Iris pigment epithelial cell (primary cell): ENCODE results near the gene AKR1D1.
"Not testable (repeated sequence)": the region's sequence is repeated elsewhere in the genome, so short reads cannot be mapped to it uniquely, and the experiment has no call there.

Source experiments
- DNase-seq: peaks from one replicate; pipeline ENCODE4 v3.0.0-alpha.2; 2011; ENCODE audit warnings: low read depth

AKR1D1 gene

GRCh38 chr7:138074121-138074520 is 2.1 kb upstream of the AKR1D1 start:
- DNase-seq: no peak

- DNase-seq: no peak
These were observed 1.7 kb upstream of the AKR1D1 start for GRCh38 chr7:138074540-138074939.

- DNase-seq: no peak
These were observed 909 bp upstream of the AKR1D1 start for GRCh38 chr7:138075350-138075749.

GRCh38 chr7:138075786-138076185 is 473 bp upstream of the AKR1D1 start:
- not testable (repeated sequence) for DNase-seq

GRCh38 chr7:138077809-138078208 is 1.6 kb downstream of the AKR1D1 start:
- peak; percentile 3 for DNase-seq

GRCh38 chr7:138079137-138079536 is 2.9 kb downstream of the AKR1D1 start:
- no peak for DNase-seq

GRCh38 chr7:138081868-138082267 is 5.6 kb downstream of the AKR1D1 start:
- DNase-seq: no peak

- DNase-seq: no peak
These were observed 7.6 kb downstream of the AKR1D1 start for GRCh38 chr7:138083859-138084258.

GRCh38 chr7:138086563-138087270 is 10.5 kb downstream of the AKR1D1 start:
- DNase-seq: no peak

- DNase-seq: peak; percentile 47
These were observed 13.0 kb downstream of the AKR1D1 start for GRCh38 chr7:138089080-138089901.

- no peak for DNase-seq
These were observed 14.8 kb downstream of the AKR1D1 start for GRCh38 chr7:138091032-138091431.

- DNase-seq: not testable (repeated sequence)
These were observed 15.6 kb downstream of the AKR1D1 start for GRCh38 chr7:138091840-138092239.

GRCh38 chr7:138092486-138093028 is 16.3 kb downstream of the AKR1D1 start:
- no peak for DNase-seq

- no peak for DNase-seq
These were observed 20.0 kb downstream of the AKR1D1 start for GRCh38 chr7:138095972-138096935.

- DNase-seq: peak; percentile 40
These were observed 20.9 kb downstream of the AKR1D1 start for GRCh38 chr7:138097064-138097741.

GRCh38 chr7:138099813-138100212 is 23.6 kb downstream of the AKR1D1 start:
- no peak for DNase-seq

GRCh38 chr7:138105221-138105620 is 29.0 kb downstream of the AKR1D1 start:
- DNase-seq: no peak

GRCh38 chr7:138115047-138115446 is 38.8 kb downstream of the AKR1D1 start:
- DNase-seq: no peak

GRCh38 chr7:138116141-138116540 is 39.9 kb downstream of the AKR1D1 start:
- peak; percentile 76 for DNase-seq

GRCh38 chr7:138116892-138117291 is 40.6 kb downstream of the AKR1D1 start:
- no peak for DNase-seq

- no peak for DNase-seq
These were observed 44.0 kb downstream of the AKR1D1 start for GRCh38 chr7:138120140-138120827.
